Fibroblast of lung (primary cell): ENCODE data around the gene RPS6KC1.

Source experiments
- EZH2 ChIP-seq: IDR thresholded peaks from 2 replicates; pipeline ENCODE4 v1.5.1; 2012; ENCODE audit warnings: low read length, control low read depth, mild to moderate bottlenecking; ENCODE audit errors: missing control alignments
- TF ChIP-seq, protein P1 (sequence below), 2 donors: IDR thresholded peaks in 1 of 2; conservative IDR thresholded peaks in 1 of 2; 1 replicate in 1 of 2; 2 replicates in 1 of 2; pipeline ENCODE4 v1.5.1; 2011 to 2012; ENCODE audit warnings: low read length in 2 of 2, control low read depth in 1 of 2, inconsistent platforms in 1 of 2, low read depth in 1 of 2, mild to moderate bottlenecking in 1 of 2

GRCh38 chr1:213014642-213015041 is 36.4 kb upstream of the RPS6KC1 start:
- TF ChIP-seq, protein P1, sequence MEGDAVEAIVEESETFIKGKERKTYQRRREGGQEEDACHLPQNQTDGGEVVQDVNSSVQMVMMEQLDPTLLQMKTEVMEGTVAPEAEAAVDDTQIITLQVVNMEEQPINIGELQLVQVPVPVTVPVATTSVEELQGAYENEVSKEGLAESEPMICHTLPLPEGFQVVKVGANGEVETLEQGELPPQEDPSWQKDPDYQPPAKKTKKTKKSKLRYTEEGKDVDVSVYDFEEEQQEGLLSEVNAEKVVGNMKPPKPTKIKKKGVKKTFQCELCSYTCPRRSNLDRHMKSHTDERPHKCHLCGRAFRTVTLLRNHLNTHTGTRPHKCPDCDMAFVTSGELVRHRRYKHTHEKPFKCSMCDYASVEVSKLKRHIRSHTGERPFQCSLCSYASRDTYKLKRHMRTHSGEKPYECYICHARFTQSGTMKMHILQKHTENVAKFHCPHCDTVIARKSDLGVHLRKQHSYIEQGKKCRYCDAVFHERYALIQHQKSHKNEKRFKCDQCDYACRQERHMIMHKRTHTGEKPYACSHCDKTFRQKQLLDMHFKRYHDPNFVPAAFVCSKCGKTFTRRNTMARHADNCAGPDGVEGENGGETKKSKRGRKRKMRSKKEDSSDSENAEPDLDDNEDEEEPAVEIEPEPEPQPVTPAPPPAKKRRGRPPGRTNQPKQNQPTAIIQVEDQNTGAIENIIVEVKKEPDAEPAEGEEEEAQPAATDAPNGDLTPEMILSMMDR (conservative IDR thresholded peaks at IDR 0.05 in 1 of 2, IDR thresholded peaks at IDR 0.05 in 1 of 2; ENCODE audit: low read depth in 1 of 2, low read length in 2 of 2) = no peak
- no peak for TF ChIP-seq EZH2
